Thyroid gland (tissue), 4 donors: ENCODE measurements around the gene ERBB2. TPM values are rescaled to one million over a fixed set of nuclear protein-coding genes. Genes with fewer than 3 reads are reported as not detected.
A peak's percentile ranks its signal among the peaks of the same experiment; 100 is the strongest.

ENCODE experiments used
- DNase-seq, 2 donors: peaks; one replicate each; pipeline ENCODE4 v3.0.0-alpha.2; 2019
- H3K27ac ChIP-seq, 3 donors: fragments of 200-600 bp; sonication (generic); 1 replicate in 2 of 3; 2 replicates in 1 of 3; pipeline ENCODE4 v1.5.1; 2016 to 2019; ENCODE audit warnings: mild to moderate bottlenecking in 1 of 3, moderate library complexity in 1 of 3
- H3K27me3 ChIP-seq: fragments of 200-600 bp; sonication (generic); one replicate; pipeline ENCODE4 v1.5.1; 2019
- H3K36me3 ChIP-seq, 2 donors: fragments of 200-600 bp; sonication (generic); one replicate each; pipeline ENCODE4 v1.5.1; 2016 to 2019
- H3K4me1 ChIP-seq, 2 donors: fragments of 200-600 bp; sonication (generic); one replicate each; pipeline ENCODE4 v1.5.1; 2017 to 2019
- H3K4me3 ChIP-seq, 3 donors: fragments of 200-600 bp; sonication (generic); replicated peaks in 1 of 3; 1 replicate in 2 of 3; 2 replicates in 1 of 3; pipeline ENCODE4 v1.5.1; 2016; ENCODE audit warnings: mild to moderate bottlenecking in 1 of 3
- H3K9me3 ChIP-seq: fragments of 200-600 bp; sonication (generic); one replicate; pipeline ENCODE4 v1.5.1; 2017
- CTCF ChIP-seq, 6 experiments: fragments of 200-600 bp in 3 of 6; fragments of 450-650 bp in 3 of 6; sonication (generic) in 3 of 6; IDR thresholded peaks; one replicate each; pipeline ENCODE4 v1.5.1; 2016 to 2019; ENCODE audit warnings: antibody characterized with exemption in 6 of 6, mild to moderate bottlenecking in 2 of 6, inconsistent platforms in 1 of 6, moderate library complexity in 1 of 6
- POLR2A ChIP-seq, 2 donors: fragments of 450-650 bp; IDR thresholded peaks; one replicate each; pipeline ENCODE4 v1.6.1; 2017; ENCODE audit warnings: antibody characterized with exemption in 2 of 2, mild to moderate bottlenecking in 2 of 2, moderate library complexity in 1 of 2
- WGBS, 2 donors: methylation state at CpG; one replicate each; pipeline ENCODE4 v1.1.5; 2017; 5-methylcytosine and 5-hydroxymethylcytosine counted together
- intact Hi-C: fragments of 100-400 bp; cut with DNase I; formaldehyde crosslinking; loops from one replicate; pipeline ENCODE4 v1.15.1; 2023
- total RNA-seq, 4 donors: library from RNA; depleted of rRNA; stranded (reverse); fragments of >200 nt; gene quantifications; one replicate each; pipeline ENCODE4 v1.2.3, GENCODE V29; 2016

ERBB2 gene
- total RNA-seq, 4 donors from 2014 or later = 74.3 to 170 (median 139) TPM

GRCh38 chr17:39738568-39738901 lies 38.7 kb downstream of the ERBB2 start:
- H3K4me3 ChIP-seq = peak overlapping the region; percentile 0 to 49 (median 15)
- DNase-seq = peak; percentile 66 to 71
- H3K27me3 ChIP-seq = no peaks in the 10 kb centered on the region
- no peaks in the 10 kb centered on the region for H3K9me3 ChIP-seq
- TF ChIP-seq CTCF (IDR thresholded peaks at IDR 0.05) (no peak), POLR2A (IDR thresholded peaks at IDR 0.05) (no peak)
- peak overlapping the region; percentile 62 to 84 (median 77) for H3K27ac ChIP-seq
- intact Hi-C loops = no loop called here
- H3K4me1 ChIP-seq = peaks cover 21 to 28% of the 10 kb centered on the region in 2 donors
- no peaks in the 10 kb centered on the region for H3K36me3 ChIP-seq
- 2 to 4% methylated on average over 12 to 13 of the region's 13 CpGs for WGBS, 2 donors

- TF ChIP-seq CTCF (IDR thresholded peaks at IDR 0.05) (no peak), POLR2A (IDR thresholded peaks at IDR 0.05) (peak in 1 of 2 donors; percentile 24)
- no peaks in the 10 kb centered on the region for H3K27me3 ChIP-seq
- no peaks in the 10 kb centered on the region for H3K36me3 ChIP-seq
- peak overlapping the region; percentile 2 to 49 (median 6) for H3K4me3 ChIP-seq
- 3 to 10% methylated on average over 15 to 28 of the region's 32 CpGs for WGBS, 2 donors
- no peaks in the 10 kb centered on the region for H3K9me3 ChIP-seq
- intact Hi-C loops = no loop called here
- peak overlapping the region; percentile 62 to 84 (median 77) for H3K27ac ChIP-seq
- DNase-seq = peak; percentile 82 to 85
- H3K4me1 ChIP-seq = peaks cover 21 to 28% of the 10 kb centered on the region in 2 donors
Measured at GRCh38 chr17:39738983-39739884, 39.4 kb downstream of the ERBB2 start.

- Histone ChIP-seq H3K9me3 (no peaks in the 10 kb centered on the region), H3K4me1 (peaks cover 21 to 28% of the 10 kb centered on the region in 2 donors), H3K4me3 (peak overlapping the region in 1 of 3 donors; percentile 49), H3K27me3 (no peaks in the 10 kb centered on the region), H3K36me3 (peaks cover 0 to 6% of the 10 kb centered on the region in 2 donors), H3K27ac (peak overlapping the region; percentile 4 to 84 (median 58))
- no peak for DNase-seq
- intact Hi-C loops = loop anchor here (5.0 kb wide), 1 partner anchor 108 kb away; no protein-coding TSS in a partner anchor
- WGBS, 2 donors = 35 to 41% methylated on average over 8 to 9 of the region's 9 CpGs
- TF ChIP-seq CTCF (IDR thresholded peaks at IDR 0.05) (no peak), POLR2A (IDR thresholded peaks at IDR 0.05) (no peak)
Measured at GRCh38 chr17:39739885-39740356, 40.1 kb downstream of the ERBB2 start.

- DNase-seq = peak; percentile 27 to 44
- WGBS, 2 donors = 40 to 65% methylated on average over 8 to 14 of the region's 16 CpGs
Measured at GRCh38 chr17:39740357-39741111, 40.7 kb downstream of the ERBB2 start.

More at GRCh38 chr17:39740357-39741111, 40.7 kb downstream of the ERBB2 start:
- peaks cover 0 to 12% of the 10 kb centered on the region in 2 donors for H3K36me3 ChIP-seq
- H3K4me3 ChIP-seq = peak overlapping the region in 1 of 3 donors; percentile 49
- H3K9me3 ChIP-seq = no peaks in the 10 kb centered on the region
- no peaks in the 10 kb centered on the region for H3K27me3 ChIP-seq
- peaks cover 21 to 28% of the 10 kb centered on the region in 2 donors for H3K4me1 ChIP-seq
- H3K27ac ChIP-seq = peak overlapping the region in 1 of 3 donors; percentile 84
- TF ChIP-seq POLR2A (IDR thresholded peaks at IDR 0.05) (no peak), CTCF (IDR thresholded peaks at IDR 0.05) (no peak)
- intact Hi-C loops = loop anchor here (5.0 kb wide), 1 partner anchor 108 kb away; no protein-coding TSS in a partner anchor
